Mesenteric fat pad (tissue), 1 donor: Measurements from ENCODE around the gene PCP4L1. TPM values are rescaled to one million over a fixed set of nuclear protein-coding genes. Genes with fewer than 3 reads are reported as not detected.
A peak's percentile ranks its signal among the peaks of the same experiment; 100 is the strongest.
"Not testable (repeated sequence)": the region's sequence is repeated elsewhere in the genome, so short reads cannot be mapped to it uniquely, and the experiment has no call there.

Experiments
- DNase-seq: peaks from one replicate; pipeline ENCODE4 v3.0.0-alpha.2; 2020; ENCODE audit warnings: low spot score
- total RNA-seq: library from RNA; stranded (reverse); fragmentation: NEBNext Ultra II Directional; extraction: Animal tissue kit (Norgen Biotek cat#: 25700); gene quantifications from one replicate; pipeline ENCODE4 v1.2.1, GENCODE V29; 2021
- donor health status: DM: yes; HTN: yes; CAD: no.

The PCP4L1 gene
- total RNA-seq, 1 donor from 2014 or later: 0.22 TPM

DNA sequence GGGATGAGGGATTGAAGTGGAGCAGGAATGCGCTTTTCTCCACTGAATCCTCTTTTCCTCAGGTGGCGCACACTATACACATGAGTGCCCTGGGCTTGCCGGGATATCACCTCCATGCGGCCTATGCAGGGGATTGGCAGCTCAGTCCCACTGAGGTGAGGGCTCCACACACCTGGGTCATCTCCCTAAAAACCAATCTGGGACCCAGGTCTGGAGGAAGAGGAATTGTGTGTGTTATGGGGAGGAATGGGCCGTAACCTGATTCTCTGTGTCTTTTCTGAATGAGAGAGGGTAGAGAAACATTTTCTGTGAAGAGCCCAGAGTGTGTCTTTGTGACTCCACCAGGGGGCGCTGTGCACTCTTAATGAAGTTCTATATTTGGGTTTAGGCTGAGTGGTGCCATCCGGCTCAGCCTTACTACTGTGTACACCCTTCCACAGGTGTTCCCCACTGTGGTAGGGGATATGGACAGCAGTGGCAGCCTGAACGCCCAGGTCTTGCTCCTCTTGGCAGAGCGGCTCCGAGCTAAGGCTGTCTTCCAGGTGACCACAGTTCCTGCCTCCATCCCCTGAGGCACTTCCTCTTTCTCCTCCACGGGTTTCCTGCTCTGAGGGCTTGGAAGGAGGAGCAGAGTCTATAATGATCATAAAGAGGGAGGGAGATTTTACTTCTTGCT lies 31.2 kb upstream of the PCP4L1 start:
- DNase-seq: peak; percentile 92

DNA sequence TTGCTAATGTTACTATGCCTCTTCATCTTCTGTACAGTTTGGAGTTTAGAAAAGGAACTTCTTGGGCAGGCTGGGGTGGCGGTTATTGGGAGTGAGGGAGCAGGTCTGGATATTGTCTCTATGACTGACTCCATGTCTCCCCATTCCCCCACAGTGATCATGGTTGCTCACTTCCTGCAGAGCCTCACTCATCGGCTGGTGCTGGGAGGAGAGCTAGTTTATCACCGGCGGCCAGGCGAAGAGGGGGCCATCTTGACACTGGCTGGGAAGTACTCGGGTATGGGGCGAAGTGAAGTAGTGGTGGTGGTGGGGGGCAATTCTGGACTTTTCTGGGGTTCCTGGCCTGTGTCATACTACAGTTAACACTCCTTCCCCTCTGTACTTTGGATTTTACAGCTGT lies 30.5 kb upstream of the PCP4L1 start:
- DNase-seq: no peak

- DNase-seq: no peak
Measured at GRCh38 chr1:161229896-161230295, 28.6 kb upstream of the PCP4L1 start.

GRCh38 chr1:161230762-161231161 lies 27.8 kb upstream of the PCP4L1 start:
- DNase-seq: no peak

- no peak for DNase-seq
Measured at GRCh38 chr1:161233102-161233501, 25.4 kb upstream of the PCP4L1 start.

DNA sequence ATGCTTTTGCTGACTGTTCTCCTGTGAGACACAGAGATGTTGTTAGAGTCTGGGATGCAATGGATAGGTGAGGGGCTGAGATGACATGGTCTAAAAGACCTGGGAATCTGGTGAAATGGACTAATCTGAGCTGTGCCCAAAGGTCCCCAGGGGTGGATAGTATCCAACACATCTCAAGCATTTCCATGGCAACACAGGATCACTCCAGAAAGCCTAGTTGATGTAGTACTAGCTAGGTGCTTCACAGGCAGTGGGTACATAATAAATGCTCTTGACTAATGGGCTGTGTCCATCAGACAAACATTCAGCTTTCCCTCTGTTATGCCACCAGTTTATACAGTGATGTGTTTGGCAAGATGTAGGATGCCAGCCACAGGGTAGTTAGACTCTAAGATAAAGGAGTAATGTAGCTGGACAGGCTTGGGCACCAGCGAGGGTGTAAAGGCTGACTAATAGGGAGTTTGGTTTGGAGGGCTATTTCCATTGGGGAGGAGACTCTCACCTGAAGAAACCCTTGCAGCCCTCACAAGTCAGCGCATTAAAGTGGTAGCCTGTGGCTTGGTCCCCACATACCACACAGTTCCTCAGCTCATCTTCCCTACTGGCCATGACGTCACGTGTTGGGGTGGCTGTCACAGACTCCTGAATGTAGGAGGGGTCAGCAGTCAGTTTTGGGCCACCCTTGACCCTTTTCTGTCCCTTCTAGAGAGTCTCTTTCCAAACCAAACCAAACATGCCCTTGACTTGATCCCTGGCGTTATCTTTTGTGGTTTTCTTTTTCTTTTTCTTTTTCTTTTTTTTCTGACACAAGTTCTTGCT lies 22.4 kb upstream of the PCP4L1 start:
- no peak for DNase-seq

DNA sequence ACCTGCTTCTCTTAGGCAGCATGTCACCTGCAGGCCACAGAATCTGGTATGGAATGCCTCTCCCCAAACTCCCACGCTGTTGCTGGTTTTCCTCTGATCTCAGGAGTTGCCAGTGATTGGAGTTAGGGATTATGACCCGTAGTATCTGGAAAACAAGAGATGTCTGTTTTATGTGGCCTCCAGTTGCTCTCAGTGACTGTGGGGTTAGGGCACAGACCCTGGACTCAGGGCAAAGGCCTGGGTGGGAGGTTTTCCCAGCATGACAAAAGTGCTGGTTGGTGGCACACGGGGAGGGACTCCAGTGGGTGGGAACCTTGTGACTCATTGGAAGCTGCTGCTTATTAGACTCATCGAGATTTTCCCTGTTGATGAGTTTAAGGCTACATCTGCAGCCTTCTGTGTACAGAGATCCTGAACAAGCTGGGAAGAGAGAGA lies 20.5 kb upstream of the PCP4L1 start, which contains the start of gene NR1I3:
Gene NR1I3 (minus strand): TSS at position 165 of the 435 bp plus-strand sequence. CDS start 1,638 bp downstream, outside the sequence.
- no peak for DNase-seq

GRCh38 chr1:161241682-161242081 lies 16.9 kb upstream of the PCP4L1 start:
- DNase-seq: no peak

DNA sequence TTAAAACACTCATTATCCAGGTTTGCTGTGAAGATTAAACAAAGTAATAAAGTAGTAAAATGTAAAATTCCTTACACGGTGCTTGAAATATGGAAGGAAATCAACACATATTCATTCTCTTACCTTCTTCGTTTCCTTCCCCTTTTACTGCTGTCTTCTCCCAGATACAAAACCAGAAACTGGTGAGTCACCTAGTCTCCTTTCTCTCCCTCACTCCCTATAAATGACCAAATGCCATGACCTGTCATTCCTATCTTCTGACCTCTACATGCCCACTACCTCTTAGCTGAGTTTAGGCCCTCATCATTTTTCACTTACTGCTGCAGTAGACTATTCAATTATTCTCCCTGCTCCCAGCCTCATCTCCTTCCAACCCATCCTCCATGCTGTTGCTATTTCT lies 16.2 kb upstream of the PCP4L1 start:
- no peak for DNase-seq

- no peak for DNase-seq
Measured at GRCh38 chr1:161244888-161245287, 13.7 kb upstream of the PCP4L1 start.

- not testable (repeated sequence) for DNase-seq
Measured at GRCh38 chr1:161250100-161250499, 8.4 kb upstream of the PCP4L1 start.

DNA sequence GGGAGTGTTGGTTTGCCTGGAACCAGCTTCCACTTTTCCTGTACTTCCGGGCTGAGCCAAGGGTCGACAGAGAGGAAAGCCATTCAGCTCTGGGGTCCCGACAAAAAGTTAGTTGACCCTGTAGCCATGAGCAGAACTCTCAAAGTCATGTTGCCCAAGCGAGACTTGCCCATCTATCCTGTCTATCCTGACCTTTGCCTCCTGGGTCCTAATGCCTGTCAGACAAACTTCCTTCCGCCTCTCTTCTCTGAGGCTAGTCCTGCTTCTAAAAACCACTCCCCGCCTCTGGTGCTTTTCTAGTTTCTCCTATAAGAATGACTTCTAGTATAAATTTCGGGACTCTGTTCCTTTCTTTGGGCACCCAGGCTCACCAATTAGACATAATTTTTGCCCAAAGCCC lies 7.7 kb upstream of the PCP4L1 start:
- DNase-seq: peak; percentile 22

GRCh38 chr1:161251579-161251978 lies 7.0 kb upstream of the PCP4L1 start:
- DNase-seq: peak; percentile 28

DNA sequence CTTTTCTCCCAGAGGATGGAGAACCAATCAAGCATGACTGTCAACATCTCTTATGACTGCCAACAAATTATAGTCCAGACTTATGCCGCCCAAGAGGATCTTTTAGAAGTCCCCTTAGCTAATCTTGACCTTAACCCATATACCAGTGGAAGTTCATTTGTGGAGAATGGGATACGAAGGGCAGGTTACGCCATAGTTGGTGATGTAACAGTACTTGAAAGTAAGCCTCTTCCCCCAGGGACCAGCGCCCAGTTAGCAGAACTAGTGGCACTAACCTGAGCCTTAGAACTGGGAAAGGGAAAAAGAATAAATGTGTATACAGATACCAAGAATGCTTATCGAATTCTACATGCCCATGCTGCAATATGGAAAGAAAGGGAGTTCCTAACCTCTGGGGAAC lies 3.2 kb upstream of the PCP4L1 start:
- not testable (repeated sequence) for DNase-seq

DNA sequence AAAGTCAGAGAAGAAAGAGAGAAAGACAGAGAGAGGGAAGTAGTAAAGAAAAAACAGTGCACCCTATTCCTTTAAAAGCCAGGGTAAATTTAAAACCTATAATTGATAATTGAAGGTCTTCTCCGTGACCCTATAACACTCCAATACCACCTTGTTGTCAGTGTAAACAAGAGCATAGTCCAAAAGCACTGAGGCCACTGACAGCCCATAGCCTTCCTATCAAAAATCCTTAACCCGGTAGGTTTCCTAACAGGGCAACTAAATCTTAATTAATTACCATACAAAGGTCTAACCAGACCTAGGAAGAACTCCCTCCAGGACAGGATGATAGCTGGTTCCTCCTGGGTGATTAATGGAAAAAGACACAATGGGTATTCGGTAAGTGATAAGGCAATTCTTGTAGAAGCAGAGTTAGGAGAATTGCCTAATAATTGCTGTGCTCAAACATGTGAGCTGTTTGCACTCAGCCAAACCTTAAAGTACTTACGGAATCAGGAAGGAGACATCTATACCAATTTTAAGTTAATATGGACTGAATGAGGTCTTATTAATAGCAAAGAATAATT lies 2.5 kb upstream of the PCP4L1 start:
- DNase-seq: not testable (repeated sequence)

GRCh38 chr1:161257109-161257508 lies 1.4 kb upstream of the PCP4L1 start:
- not testable (repeated sequence) for DNase-seq

DNA sequence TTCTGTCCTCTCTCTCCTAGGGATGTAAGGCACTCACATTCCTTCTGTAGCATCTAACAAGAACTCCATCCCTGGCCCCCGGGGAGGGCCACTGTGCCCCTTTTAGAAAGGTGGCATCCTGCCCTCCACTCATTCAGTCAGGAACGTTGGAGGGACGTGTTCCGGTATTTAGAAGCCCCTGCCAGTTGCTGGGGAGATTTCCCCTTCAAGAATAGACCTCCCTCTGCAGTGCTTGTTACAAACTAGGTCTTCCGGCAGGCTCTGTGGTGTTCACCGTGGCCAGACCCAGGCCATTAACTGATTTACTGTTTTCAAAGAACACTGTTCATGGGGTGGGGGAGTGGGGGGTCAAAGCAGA lies 779 bp downstream of the PCP4L1 start:
- no peak for DNase-seq

DNA sequence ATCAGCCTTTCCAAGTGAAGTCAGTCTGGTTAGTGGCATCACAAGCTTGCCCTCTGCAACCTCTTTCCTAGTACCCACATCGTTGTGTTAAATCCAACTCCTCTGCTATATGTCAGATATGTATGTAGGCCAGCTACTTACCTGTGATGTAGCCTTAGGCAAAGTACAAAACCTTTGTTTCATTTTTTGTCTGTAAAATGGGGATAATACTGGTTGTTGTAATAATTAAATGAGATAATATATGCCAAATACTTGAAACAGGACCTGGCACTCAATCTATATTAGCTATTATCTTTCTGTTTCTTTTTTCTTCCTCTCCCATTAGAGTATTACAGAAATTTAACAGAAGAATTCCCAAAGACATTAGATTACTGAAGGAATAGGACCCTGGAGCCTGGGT lies 1.2 kb downstream of the PCP4L1 start:
- DNase-seq: no peak

GRCh38 chr1:161260376-161261260 lies 2.1 kb downstream of the PCP4L1 start:
- no peak for DNase-seq

- no peak for DNase-seq
Measured at GRCh38 chr1:161261261-161262235, 3.0 kb downstream of the PCP4L1 start.
